Activated T-cell treated with anti-CD3 and anti-CD28 coated beads, Interleukin-2, amount 50 U/mL, for 1 hour (primary cell): Measurements from ENCODE around the gene ALDH5A1.
A peak's percentile ranks its signal among the peaks of the same experiment; 100 is the strongest.

Experiments
- DNase-seq: peaks from one replicate; pipeline ENCODE4 v3.0.0-alpha.2; 2020

The ALDH5A1 gene

DNA sequence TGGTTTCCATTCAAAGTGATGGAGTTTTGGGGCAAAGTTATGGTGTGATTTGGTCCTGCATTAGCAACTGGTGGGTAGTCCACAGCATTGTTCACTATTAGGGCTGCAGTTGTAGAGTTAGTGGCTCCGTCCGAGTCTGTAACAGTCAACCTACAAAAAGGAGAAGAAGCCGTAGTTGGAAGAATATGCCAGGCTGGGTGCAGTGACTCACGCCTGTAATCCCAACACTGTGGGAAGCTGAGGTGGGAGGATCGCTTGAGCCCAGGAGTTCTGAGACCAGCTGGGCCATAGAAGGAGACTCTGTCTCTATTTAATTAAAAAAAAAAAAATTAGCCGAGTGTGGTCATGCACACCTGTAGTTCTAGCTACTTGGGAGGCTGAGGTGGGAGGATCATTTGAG, 81.7 kb downstream of the ALDH5A1 start:
- no peak for DNase-seq

DNA sequence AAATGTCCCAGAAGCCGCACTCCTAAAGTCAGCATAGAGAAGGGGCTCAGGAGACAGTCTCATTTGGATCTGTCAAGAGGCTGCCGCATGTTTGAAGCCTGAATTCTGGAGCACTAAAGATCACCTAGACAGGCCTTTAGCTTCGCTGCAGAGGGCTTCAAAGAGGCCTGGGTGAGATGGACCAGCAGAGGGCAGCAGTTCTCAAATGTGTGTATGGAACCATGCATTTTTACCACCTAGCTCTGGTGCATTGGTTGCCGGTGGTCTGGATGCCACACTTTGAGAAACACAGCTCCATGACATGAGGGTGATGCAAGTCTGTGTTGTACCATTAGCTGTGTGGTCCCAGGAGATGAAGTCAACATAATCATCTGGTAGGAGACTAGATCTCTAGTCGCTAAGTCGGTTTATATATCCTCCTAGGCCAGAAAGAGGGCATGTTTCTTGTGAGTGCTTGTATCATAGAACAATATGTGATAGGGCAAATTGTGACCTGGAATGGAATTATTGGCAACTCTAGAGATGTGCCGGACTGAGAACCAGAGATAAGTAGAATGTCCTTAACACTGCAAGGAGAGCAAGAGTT, 86.4 kb downstream of the ALDH5A1 start:
- DNase-seq = peak; percentile 77

DNA sequence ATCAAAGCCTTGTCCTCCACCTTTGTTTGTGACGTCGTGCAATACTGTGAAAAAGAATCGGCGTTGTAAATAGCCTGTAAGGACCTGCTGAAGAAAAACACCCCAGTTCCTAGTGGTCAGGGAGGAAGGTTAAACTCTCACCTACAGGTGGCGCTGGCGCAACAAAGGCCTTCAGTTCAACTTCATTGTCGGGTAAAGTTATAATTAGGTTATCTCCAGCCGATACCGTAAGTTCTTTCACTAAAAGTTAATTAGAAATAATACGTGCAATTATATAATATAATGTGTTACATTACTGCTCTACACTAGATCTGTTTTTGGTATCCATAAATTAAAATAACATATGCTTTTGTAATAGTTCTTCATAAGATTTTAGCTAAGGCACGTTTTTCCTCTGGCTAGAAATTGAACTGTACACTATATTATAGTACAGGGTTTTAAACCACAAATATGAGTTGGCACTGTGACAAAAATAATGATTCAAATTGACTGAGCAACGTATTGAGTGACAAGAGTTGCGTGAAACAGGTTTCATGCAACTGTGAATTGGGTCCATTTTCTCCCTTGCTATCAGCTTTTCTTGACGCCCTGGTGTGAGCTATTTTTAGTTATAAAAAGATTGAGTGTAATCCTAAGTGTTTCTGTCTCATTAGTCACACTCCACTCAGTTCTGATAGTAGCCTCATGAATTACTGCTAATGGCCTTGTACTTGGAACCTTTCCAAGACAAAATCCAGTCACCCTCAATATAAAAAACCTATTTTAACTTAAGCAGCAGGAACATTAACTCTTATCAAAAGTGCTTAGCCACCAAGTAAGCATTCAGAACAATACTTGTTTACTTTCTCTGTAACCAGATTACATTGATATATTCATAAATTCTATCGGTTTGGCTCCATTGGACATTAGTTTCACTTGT, 89.0 kb downstream of the ALDH5A1 start:
- DNase-seq = peak; percentile 65

DNA sequence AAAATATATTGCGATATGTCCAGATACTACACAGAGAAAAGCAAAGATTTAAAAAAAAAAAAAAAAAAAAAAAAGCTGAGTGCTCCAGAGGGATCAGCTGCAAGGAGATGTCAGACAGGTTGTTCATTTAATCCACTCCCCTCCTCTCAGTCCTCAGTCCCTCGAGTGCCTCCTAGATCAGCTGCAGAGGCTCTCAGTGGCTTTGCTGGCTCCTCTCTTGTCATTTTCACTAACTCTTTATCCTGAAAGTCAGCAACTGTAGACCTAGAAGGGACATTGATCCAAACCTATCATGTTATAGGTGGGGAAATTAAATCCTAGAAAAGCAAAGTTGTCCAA, 89.6 kb downstream of the ALDH5A1 start:
- DNase-seq = no peak
